Glutamatergic neuron (in vitro differentiated cells): ENCODE data around the gene ZNF22. TPM values are rescaled to one million over a fixed set of nuclear protein-coding genes. Genes with fewer than 3 reads are reported as not detected.
A peak's percentile ranks its signal among the peaks of the same experiment; 100 is the strongest.

ENCODE experiments used
- DNase-seq: peaks from one replicate; pipeline ENCODE4 v3.0.0; 2022
- H3K27ac Mint-ChIP-seq: one replicate; pipeline ENCODE4 v1.8.0; 2020; ENCODE audit warnings: mild to moderate bottlenecking, mixed read lengths, inconsistent platforms; ENCODE audit not compliant: unreplicated experiment
- H3K27me3 Mint-ChIP-seq: one replicate; pipeline ENCODE4 v1.8.0; 2020; ENCODE audit warnings: mild to moderate bottlenecking, moderate library complexity, mixed read lengths, inconsistent platforms; ENCODE audit not compliant: unreplicated experiment
- H3K36me3 Mint-ChIP-seq: one replicate; pipeline ENCODE4 v1.8.0; 2020; ENCODE audit warnings: mild to moderate bottlenecking, mixed read lengths, inconsistent platforms; ENCODE audit not compliant: unreplicated experiment
- H3K4me1 Mint-ChIP-seq: one replicate; pipeline ENCODE4 v1.8.0; 2020; ENCODE audit warnings: mild to moderate bottlenecking, low read depth, mixed read lengths, inconsistent platforms; ENCODE audit not compliant: unreplicated experiment
- H3K4me3 Mint-ChIP-seq: one replicate; pipeline ENCODE4 v1.8.0; 2020; ENCODE audit warnings: mild to moderate bottlenecking, mixed read lengths, inconsistent platforms; ENCODE audit not compliant: unreplicated experiment
- H3K9me3 Mint-ChIP-seq: one replicate; pipeline ENCODE4 v1.8.0; 2020; ENCODE audit warnings: mild to moderate bottlenecking, moderate library complexity, mixed read lengths, inconsistent platforms; ENCODE audit not compliant: unreplicated experiment
- total RNA-seq: library from RNA; stranded (reverse); fragmentation: NEBNext Ultra II Directional; extraction: Animal tissue kit (Norgen Biotek cat#: 25700); gene quantifications from one replicate; pipeline ENCODE4 v1.2.1, GENCODE V29; 2021; ENCODE audit not compliant: unreplicated experiment
- TF ChIP-seq, protein P1 (sequence below): fragments of 200-600 bp; sonication (generic); IDR thresholded peaks from one replicate; pipeline ENCODE4 v1.5.0; 2021; ENCODE audit not compliant: partially characterized antibody, unreplicated experiment

Gene ZNF22
- total RNA-seq, 1 donor from 2014 or later: 40.2 TPM

DNA sequence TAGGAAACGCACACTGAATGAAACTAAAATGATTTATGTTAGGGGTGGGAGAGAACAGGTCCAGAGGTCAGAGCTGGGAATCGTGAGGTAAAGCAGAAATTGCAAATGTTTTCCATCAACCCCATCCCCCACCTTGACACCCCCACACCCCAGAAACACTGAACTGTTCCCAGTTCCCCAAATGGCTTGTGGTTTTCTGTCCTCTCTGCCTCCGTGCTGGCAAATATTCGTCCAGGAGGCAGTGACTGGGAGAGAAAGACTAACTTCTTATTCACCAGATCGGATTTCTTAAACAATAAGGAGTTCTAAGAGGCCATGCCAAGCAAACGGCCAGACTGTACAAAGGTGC is 41.9 kb upstream of the ZNF22 start:
- Mint-ChIP-seq H3K4me3 (peak overlapping the region; percentile 93), H3K27ac (peak overlapping the region; percentile 94), H3K36me3 (peaks cover 10% of the 10 kb centered on the region), H3K4me1 (peaks cover 51% of the 10 kb centered on the region), H3K27me3 (peaks cover 17% of the 10 kb centered on the region), H3K9me3 (peaks cover 43% of the 10 kb centered on the region)
- TF ChIP-seq, protein P1, sequence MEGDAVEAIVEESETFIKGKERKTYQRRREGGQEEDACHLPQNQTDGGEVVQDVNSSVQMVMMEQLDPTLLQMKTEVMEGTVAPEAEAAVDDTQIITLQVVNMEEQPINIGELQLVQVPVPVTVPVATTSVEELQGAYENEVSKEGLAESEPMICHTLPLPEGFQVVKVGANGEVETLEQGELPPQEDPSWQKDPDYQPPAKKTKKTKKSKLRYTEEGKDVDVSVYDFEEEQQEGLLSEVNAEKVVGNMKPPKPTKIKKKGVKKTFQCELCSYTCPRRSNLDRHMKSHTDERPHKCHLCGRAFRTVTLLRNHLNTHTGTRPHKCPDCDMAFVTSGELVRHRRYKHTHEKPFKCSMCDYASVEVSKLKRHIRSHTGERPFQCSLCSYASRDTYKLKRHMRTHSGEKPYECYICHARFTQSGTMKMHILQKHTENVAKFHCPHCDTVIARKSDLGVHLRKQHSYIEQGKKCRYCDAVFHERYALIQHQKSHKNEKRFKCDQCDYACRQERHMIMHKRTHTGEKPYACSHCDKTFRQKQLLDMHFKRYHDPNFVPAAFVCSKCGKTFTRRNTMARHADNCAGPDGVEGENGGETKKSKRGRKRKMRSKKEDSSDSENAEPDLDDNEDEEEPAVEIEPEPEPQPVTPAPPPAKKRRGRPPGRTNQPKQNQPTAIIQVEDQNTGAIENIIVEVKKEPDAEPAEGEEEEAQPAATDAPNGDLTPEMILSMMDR: no peak
- DNase-seq: no peak

DNA sequence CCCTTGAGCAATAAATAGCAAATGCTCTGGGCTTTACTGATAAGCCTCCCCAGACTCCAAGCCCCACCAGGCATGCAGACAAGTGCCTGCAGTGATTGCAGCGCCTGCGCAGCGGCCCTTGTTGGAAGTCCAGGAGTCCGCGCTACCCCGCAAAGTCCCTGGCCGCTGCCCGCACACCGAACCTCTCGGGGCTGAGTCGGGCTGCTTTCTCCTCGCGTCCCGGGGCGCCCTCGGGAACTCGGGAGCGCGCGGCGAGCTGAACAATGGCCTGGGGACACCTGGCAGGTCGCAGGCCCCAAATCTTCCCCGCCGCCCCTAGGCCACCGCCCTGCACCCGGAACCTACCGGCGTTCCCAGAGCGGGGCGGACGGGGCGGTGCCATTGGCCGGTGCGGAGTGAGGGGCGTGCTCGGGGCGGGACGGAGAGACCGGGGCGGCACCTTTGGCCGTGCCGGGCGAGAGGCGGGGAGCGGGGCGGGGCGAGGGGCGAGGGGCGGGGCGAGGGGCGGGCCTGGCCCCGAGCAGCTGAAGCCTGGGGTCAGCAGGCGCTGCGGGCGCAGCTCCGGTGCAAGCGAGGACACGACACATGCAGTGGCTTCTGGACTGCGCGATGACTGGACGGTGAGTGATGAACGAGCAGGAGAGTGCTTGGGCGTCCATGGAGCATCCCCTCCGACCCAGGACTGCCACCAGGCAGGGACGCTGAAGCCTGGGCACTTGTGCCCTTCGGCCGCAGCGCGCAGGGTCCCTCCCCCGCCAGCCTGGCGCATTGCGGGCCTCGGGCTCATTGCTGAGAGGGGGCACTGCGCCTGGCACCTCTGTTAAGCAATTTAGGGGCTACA is 41.3 kb upstream of the ZNF22 start, which contains the start of gene RASSF4:
Gene RASSF4 (plus strand): TSS at position 556 of the 841 bp plus-strand sequence. CDS start 10,401 bp downstream, outside the sequence.
- Mint-ChIP-seq H3K4me1 (peaks cover 52% of the 10 kb centered on the region), H3K27me3 (peaks cover 22% of the 10 kb centered on the region), H3K9me3 (peaks cover 49% of the 10 kb centered on the region), H3K27ac (peak within 1 kb of the TSS; percentile 94), H3K4me3 (peak within 1 kb of the TSS; percentile 94), H3K36me3 (peaks cover 10% of the 10 kb centered on the region)
- TF ChIP-seq, protein P1: no peak
- peak; percentile 95 for DNase-seq

DNA sequence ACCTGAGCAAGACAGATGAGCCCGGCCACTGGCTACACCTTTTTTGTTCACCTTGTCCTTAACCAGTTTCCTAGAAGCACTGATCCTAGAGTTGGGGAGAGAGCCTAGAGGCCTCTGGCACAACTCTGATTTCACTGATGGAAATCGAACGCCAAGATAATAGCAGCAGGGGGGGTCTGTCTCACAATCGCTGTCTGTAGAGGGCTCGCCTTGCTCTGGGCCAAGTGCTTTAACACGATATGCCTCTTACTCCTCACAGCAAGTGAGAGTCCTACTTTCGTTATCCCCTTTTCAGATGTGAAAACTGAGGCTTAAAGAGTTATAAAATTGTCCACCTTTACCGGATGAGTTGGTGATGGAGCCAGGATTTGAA is 40.6 kb upstream of the ZNF22 start:
- Mint-ChIP-seq H3K27me3 (peaks cover 27% of the 10 kb centered on the region), H3K27ac (peak overlapping the region; percentile 86), H3K4me1 (peaks cover 57% of the 10 kb centered on the region), H3K4me3 (peak overlapping the region; percentile 94), H3K9me3 (peaks cover 55% of the 10 kb centered on the region), H3K36me3 (peaks cover 10% of the 10 kb centered on the region)
- DNase-seq: no peak
- TF ChIP-seq, protein P1: no peak

DNA sequence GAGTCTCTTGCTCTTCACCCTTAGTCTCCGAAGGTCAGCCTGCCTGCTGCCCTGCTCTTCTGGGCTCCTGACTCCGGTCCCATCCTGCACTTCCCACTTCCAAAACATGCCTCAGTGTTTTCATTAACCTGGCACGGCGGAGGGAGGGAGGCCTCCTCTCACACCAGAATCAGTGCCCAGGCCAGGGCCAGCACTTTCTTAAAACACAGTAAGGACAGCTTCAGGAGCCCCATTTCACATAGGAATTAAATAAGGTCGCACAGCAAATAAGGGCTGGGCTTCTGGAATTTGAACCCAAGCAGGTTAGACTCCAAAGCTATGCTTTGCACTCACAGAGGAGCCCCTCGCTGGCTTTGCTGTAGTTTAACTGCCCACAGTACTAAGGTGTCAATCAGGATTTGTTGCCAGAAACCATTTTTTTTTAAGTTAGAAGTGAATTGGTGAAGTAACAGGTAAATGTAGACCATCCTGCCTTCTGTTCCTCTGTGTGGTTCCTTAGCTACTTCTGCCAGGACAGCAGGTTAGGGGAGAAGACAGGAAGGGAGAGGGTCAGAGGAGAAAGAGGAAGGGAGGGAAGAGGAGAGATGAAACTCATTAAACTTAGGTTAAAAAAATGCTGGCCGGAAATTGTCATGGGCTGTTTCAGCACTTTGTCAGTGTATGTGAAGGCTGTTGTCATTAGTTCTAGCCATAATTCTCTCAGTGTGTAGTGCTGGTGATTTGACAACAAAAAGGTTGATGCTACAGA is 40.1 kb upstream of the ZNF22 start:
- TF ChIP-seq, protein P1: no peak
- H3K27ac Mint-ChIP-seq: peak overlapping the region; percentile 86
- peaks cover 61% of the 10 kb centered on the region for H3K4me1 Mint-ChIP-seq
- H3K4me3 Mint-ChIP-seq: peak overlapping the region; percentile 94
- H3K36me3 Mint-ChIP-seq: peaks cover 10% of the 10 kb centered on the region
- DNase-seq: no peak
- peaks cover 59% of the 10 kb centered on the region for H3K9me3 Mint-ChIP-seq
- H3K27me3 Mint-ChIP-seq: peaks cover 30% of the 10 kb centered on the region

DNA sequence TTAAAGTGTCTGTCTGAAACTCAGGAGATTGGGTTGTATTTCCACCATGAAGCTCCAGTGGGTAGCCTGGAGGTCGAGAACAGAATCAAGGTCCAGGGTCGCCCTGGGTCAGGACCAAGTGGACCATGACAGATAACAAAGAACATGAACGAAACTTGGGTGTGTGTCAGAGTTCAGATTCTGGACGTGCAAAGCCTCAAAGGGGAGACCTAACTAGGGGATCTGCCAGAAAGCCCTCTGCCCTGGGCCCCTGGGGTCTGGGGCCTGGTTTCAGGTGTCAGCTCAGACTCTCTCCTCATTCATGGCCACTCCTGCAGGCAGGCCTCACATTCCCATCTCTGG is 39.5 kb upstream of the ZNF22 start:
- peaks cover 13% of the 10 kb centered on the region for H3K36me3 Mint-ChIP-seq
- peak overlapping the region; percentile 83 for H3K27ac Mint-ChIP-seq
- peak overlapping the region; percentile 94 for H3K4me3 Mint-ChIP-seq
- H3K4me1 Mint-ChIP-seq: peaks cover 61% of the 10 kb centered on the region
- TF ChIP-seq, protein P1: no peak
- peaks cover 35% of the 10 kb centered on the region for H3K27me3 Mint-ChIP-seq
- peaks cover 60% of the 10 kb centered on the region for H3K9me3 Mint-ChIP-seq
- no peak for DNase-seq
